ENCODE results near the gene SREBF2. TPM values are rescaled to one million over a fixed set of nuclear protein-coding genes. Genes with fewer than 3 reads are reported as not detected.

Gene SREBF2
- total RNA-seq, 1 experiment from 2014 or later = 150 TPM

GRCh38 chr22:41875531-41876270 is 42.8 kb downstream of the SREBF2 start:
- CTCF ChIA-PET = interaction anchor here (1.2 kb wide), 1 partner anchor 178 kb away, joined by 4 read pairs; no protein-coding TSS in a partner anchor

GRCh38 chr22:41876275-41876674 is 43.4 kb downstream of the SREBF2 start:
- H3K9me3 Mint-ChIP-seq (ENCODE audit: unreplicated experiment) = no peaks in the 10 kb centered on the region
- ChIA-PET POLR2A (no interaction called here), CTCF (interaction anchor here (1.2 kb wide), 1 partner anchor 179 kb away, joined by 4 read pairs; no protein-coding TSS in a partner anchor)
- H3K36me3 Mint-ChIP-seq (ENCODE audit: insufficient read depth, unreplicated experiment) = peaks cover 84% of the 10 kb centered on the region
- BruUV-seq (replicated peaks) = no TSS peak
- peaks cover 5% of the 10 kb centered on the region for H3K4me1 Mint-ChIP-seq (ENCODE audit: low read depth, unreplicated experiment)
- no peak overlapping the region for H3K4me3 Mint-ChIP-seq (ENCODE audit: unreplicated experiment)
- DNase-seq = no peak
- no peaks in the 10 kb centered on the region for H3K27me3 ChIP-seq (replicated peaks; ENCODE audit: control insufficient read depth, insufficient read depth, low read length)
- H3K4me1 ChIP-seq = no peaks in the 10 kb centered on the region
- H3K27me3 Mint-ChIP-seq (ENCODE audit: insufficient read depth, unreplicated experiment) = no peaks in the 10 kb centered on the region
- intact Hi-C loops (cut with micrococcal nuclease; ENCODE audit: unreplicated experiment) = no loop called here
- H3K36me3 ChIP-seq (ENCODE audit: control insufficient read depth, insufficient read depth, low read length) = peaks cover 10% of the 10 kb centered on the region
- no peak overlapping the region for H3K27ac Mint-ChIP-seq (ENCODE audit: unreplicated experiment)
- H3K9me3 ChIP-seq = no peaks in the 10 kb centered on the region
- TF ChIP-seq CTCF (IDR thresholded peaks at IDR 0.05; ENCODE audit: insufficient read depth in 1 of 2, low read depth in 1 of 2, low read length in 1 of 2, severe bottlenecking in 1 of 2, unreplicated experiment in 1 of 2) = no peak
- H3K4me3 ChIP-seq (ENCODE audit: low read depth, low read length) = no peak overlapping the region

More at GRCh38 chr22:41875531-41876270, 42.8 kb downstream of the SREBF2 start:
- Mint-ChIP-seq H3K27ac (ENCODE audit: unreplicated experiment) (no peak overlapping the region), H3K4me1 (ENCODE audit: low read depth, unreplicated experiment) (peaks cover 5% of the 10 kb centered on the region), H3K4me3 (ENCODE audit: unreplicated experiment) (no peak overlapping the region), H3K27me3 (ENCODE audit: insufficient read depth, unreplicated experiment) (no peaks in the 10 kb centered on the region), H3K9me3 (ENCODE audit: unreplicated experiment) (no peaks in the 10 kb centered on the region), H3K36me3 (ENCODE audit: insufficient read depth, unreplicated experiment) (peaks cover 84% of the 10 kb centered on the region)
- no peak for TF ChIP-seq CTCF (IDR thresholded peaks at IDR 0.05; ENCODE audit: insufficient read depth in 1 of 2, low read depth in 1 of 2, low read length in 1 of 2, severe bottlenecking in 1 of 2, unreplicated experiment in 1 of 2)
- intact Hi-C loops (cut with micrococcal nuclease; ENCODE audit: unreplicated experiment) = no loop called here
- Histone ChIP-seq H3K27me3 (replicated peaks; ENCODE audit: control insufficient read depth, insufficient read depth, low read length) (no peaks in the 10 kb centered on the region), H3K36me3 (ENCODE audit: control insufficient read depth, insufficient read depth, low read length) (peaks cover 10% of the 10 kb centered on the region), H3K9me3 (no peaks in the 10 kb centered on the region), H3K4me3 (ENCODE audit: low read depth, low read length) (no peak overlapping the region), H3K4me1 (no peaks in the 10 kb centered on the region)
- no peak for DNase-seq
- POLR2A ChIA-PET = no interaction called here
- no TSS peak for BruUV-seq (replicated peaks)

- H3K36me3 ChIP-seq (ENCODE audit: control insufficient read depth, insufficient read depth, low read length) = peaks cover 12% of the 10 kb centered on the region
- CTCF ChIA-PET = interaction anchor here (1.2 kb wide), 1 partner anchor 179 kb away, joined by 4 read pairs; no protein-coding TSS in a partner anchor
- intact Hi-C loops (cut with micrococcal nuclease; ENCODE audit: unreplicated experiment) = no loop called here
- BruUV-seq (replicated peaks) = no TSS peak
- no peaks in the 10 kb centered on the region for H3K9me3 Mint-ChIP-seq (ENCODE audit: unreplicated experiment)
- peaks cover 5% of the 10 kb centered on the region for H3K4me1 Mint-ChIP-seq (ENCODE audit: low read depth, unreplicated experiment)
- H3K27me3 Mint-ChIP-seq (ENCODE audit: insufficient read depth, unreplicated experiment) = no peaks in the 10 kb centered on the region
- no peaks in the 10 kb centered on the region for H3K4me1 ChIP-seq
- DNase-seq = no peak
- POLR2A ChIA-PET = no interaction called here
- no peaks in the 10 kb centered on the region for H3K9me3 ChIP-seq
- no peak overlapping the region for H3K27ac Mint-ChIP-seq (ENCODE audit: unreplicated experiment)
- TF ChIP-seq CTCF (IDR thresholded peaks at IDR 0.05; ENCODE audit: insufficient read depth in 1 of 2, low read depth in 1 of 2, low read length in 1 of 2, severe bottlenecking in 1 of 2, unreplicated experiment in 1 of 2) = no peak
- no peak overlapping the region for H3K4me3 ChIP-seq (ENCODE audit: low read depth, low read length)
- H3K4me3 Mint-ChIP-seq (ENCODE audit: unreplicated experiment) = no peak overlapping the region
- H3K27me3 ChIP-seq (replicated peaks; ENCODE audit: control insufficient read depth, insufficient read depth, low read length) = no peaks in the 10 kb centered on the region
- H3K36me3 Mint-ChIP-seq (ENCODE audit: insufficient read depth, unreplicated experiment) = peaks cover 84% of the 10 kb centered on the region
Measured at GRCh38 chr22:41876675-41877074, 43.8 kb downstream of the SREBF2 start.

Data from Caco-2 (cell line).